Measurements from ENCODE around the gene CGRRF1.

DNA sequence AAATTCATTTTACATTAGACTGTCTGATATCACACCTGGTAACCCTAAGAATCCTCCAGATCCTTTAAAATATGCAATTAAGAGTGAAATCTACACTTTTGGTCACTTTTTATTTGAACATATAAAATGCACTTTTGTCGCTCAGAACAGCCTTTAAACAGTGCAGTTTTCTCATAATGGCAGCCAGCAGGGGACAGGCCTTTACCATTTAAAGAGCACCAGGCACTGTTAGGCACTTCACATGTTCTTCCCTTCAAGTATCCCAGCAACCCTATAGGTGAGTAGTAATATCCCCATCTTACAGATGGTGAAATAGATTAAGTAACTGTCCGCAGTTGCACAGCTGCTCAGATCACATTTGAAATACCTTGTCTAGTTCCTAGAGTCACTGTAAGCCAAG lies 45.9 kb downstream of the CGRRF1 start:
- TF ChIP-seq TAF1 (IDR thresholded peaks at IDR 0.05; ENCODE audit: borderline replicate concordance, insufficient read depth, low read length): no peak
- TF ChIP-seq REST (IDR thresholded peaks at IDR 0.05; ENCODE audit: insufficient read depth in 1 of 2, low read depth in 2 of 2, low read length in 2 of 2): no peak
- no peak for TF ChIP-seq POLR2AphosphoS5 (IDR thresholded peaks at IDR 0.05; ENCODE audit: low read depth, low read length)

Measured in PFSK-1 (cell line).